Measurements from ENCODE around the gene CHKA. TPM values are rescaled to one million over a fixed set of nuclear protein-coding genes. Genes with fewer than 3 reads are reported as not detected.
A peak's percentile ranks its signal among the peaks of the same experiment; 100 is the strongest.

The CHKA gene
- total and polyA plus RNA-seq, 9 of the 15 experiments (the other 6 are each of a cell fraction or from before 2014, with no cell fraction given), result 3.6 to 37.0 (median 30.2) TPM

- TF ChIP-seq DEAF1 (CRISPR knock-in tag; IDR thresholded peaks at IDR 0.05) (no peak), PBX2 (CRISPR knock-in tag; IDR thresholded peaks at IDR 0.05; ENCODE audit: low read depth) (no peak), PBX2 (tag; conservative IDR thresholded peaks at IDR 0.05; ENCODE audit: low read depth) (no peak), E2F6 (IDR thresholded peaks at IDR 0.05; ENCODE audit: borderline replicate concordance in 1 of 2, extremely low read depth in 1 of 2, insufficient read depth in 1 of 2, insufficient read length in 1 of 2, low read depth in 1 of 2, low read length in 1 of 2, poor library complexity in 1 of 2, severe bottlenecking in 1 of 2) (peak; percentile 86 to 97), RB1 (IDR thresholded peaks at IDR 0.05; ENCODE audit: low read depth) (peak; percentile 72), HDAC1 (IDR thresholded peaks at IDR 0.05) (peak in 1 of 2 experiments; percentile 51; a peak in 1 of 4 replicates), GABPB1 (CRISPR knock-in tag; IDR thresholded peaks at IDR 0.05) (no peak; the same call in none of the 2 replicates), RREB1 (CRISPR knock-in tag; IDR thresholded peaks at IDR 0.05) (no peak), NFYB (IDR thresholded peaks at IDR 0.05; ENCODE audit: extremely low read depth, insufficient read length) (peak; percentile 77), E4F1 (CRISPR knock-in tag; IDR thresholded peaks at IDR 0.05; ENCODE audit: borderline replicate concordance) (no peak), ZFP30 (CRISPR knock-in tag; IDR thresholded peaks at IDR 0.05; ENCODE audit: borderline replicate concordance) (no peak)
These were observed at the start of gene CHKA (continued) for GRCh38 chr11:68121067-68121899.
